CD4-positive, alpha-beta T cell treated with Interleukin-15 for 1 hour (primary cell): ENCODE results near the gene VAMP3.
"Not testable (repeated sequence)": the region's sequence is repeated elsewhere in the genome, so short reads cannot be mapped to it uniquely, and the experiment has no call there.

ENCODE experiments used
- DNase-seq: peaks from one replicate; pipeline ENCODE4 v3.0.0-alpha.2; 2020

Gene VAMP3

DNA sequence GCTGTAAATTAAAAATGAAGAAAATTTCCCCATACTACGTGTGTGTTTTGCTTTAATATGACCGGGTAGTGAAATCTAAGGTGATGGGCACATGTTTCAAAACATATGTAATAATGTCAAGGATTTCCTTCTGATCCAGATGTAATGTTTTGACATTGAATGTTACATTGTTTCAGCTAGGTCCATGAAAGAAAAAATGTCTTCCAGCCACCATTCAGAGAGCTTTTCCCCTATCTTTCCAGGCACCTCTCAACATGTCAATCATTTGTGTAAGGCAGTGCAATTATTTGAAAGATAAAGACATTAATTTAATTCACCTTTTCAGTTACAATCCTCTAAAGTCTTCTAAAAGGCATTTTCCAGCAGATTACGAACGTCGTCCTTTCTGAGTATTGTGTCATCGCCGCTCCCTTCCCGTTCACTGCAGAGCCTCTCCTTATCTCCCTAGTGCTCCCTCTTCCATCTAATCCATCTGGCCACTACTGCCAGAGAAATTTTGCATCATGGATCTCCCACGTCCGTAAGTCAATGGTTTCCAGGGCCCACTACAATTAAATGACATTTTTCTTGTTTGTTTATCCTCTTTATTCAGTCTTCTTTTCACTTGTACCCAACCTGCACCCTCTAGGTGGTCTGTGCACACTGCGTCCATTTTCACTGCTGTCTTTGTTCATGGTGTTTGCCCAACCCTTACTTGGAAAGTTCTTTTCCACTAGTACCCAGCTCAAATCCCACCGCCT, 1.3 kb upstream of the VAMP3 start:
- no peak for DNase-seq

DNA sequence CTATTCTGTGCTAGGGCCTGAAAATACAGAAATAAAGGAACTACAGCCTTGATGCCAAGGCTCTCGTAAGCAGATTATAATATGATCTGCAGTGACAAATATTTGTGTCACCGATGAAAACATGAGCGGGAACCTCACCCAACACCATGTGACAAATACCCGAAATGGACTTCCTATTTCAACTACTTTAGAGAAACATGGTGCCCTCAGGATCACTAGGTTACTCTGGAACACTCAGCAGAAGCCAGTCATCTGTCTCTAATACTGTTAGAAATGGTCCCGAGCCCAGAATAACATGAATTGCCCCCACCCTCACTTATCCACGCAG, 463 bp upstream of the VAMP3 start:
- peak; percentile 39 for DNase-seq

DNA sequence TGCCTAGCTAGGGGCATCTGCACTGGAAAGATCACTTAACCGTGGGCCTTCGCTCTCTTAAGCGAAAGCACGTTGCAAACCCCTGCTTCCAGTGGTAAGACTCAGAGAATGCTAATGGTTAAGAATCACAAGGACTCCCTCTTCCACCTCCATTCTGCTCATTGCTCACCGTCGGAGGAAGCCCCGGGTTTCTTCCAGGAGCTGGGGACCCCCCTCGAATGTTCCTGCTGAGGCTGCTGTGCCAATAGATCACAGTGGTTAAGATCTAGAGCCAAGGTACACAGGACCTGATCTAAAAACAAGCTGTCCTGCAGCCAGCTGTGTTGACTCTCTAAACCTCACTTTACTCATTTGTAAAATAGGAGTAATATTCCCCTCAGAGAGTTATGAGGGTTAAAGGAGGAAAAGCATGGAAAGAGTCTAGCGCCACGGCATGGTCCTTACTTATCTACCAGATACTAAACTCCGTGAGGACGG, 765 bp downstream of the VAMP3 start:
- DNase-seq: no peak

DNA sequence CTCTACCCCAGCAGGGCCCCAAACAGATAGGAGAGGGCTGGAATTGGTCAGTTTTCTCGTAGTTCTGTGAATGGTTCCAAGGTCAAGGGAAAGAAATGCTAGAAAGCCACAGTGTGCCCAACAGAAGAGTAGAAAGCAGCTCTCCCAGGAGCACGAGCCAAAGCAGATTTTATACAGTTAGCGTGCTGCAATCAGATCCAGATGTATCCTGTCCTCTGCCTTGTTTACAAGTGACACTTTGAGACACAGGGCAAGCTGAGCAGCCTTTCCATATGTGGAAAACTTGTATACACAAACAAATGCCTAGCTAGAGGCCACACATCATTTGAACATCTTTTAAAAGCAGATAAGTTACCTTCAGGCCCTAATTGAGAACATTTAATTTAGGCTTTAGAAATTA, 6.5 kb downstream of the VAMP3 start:
- DNase-seq: no peak

DNA sequence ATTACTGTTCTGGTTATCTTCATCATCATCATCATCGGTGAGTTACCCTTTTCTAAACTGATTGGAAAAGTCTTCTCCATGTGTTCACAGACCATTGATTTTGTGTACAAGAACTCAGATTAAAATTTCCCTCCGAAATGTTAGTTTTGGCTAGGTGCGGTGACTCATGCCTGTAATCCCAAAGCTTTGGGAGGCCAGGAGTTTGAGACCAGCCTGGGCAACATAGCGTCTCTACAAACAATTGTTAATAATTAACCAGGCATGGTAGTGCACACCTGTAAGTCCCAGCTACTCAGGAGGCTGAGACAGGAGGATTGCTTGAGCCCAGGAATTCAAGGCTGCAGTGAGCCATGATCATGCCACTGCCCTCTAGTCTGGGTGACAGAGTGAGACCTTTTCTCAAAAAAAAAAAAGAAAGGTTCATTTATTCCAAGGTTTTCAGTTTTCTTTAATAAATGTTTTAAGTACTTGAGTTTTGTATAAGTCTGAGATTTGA, 7.1 kb downstream of the VAMP3 start:
- no peak for DNase-seq

DNA sequence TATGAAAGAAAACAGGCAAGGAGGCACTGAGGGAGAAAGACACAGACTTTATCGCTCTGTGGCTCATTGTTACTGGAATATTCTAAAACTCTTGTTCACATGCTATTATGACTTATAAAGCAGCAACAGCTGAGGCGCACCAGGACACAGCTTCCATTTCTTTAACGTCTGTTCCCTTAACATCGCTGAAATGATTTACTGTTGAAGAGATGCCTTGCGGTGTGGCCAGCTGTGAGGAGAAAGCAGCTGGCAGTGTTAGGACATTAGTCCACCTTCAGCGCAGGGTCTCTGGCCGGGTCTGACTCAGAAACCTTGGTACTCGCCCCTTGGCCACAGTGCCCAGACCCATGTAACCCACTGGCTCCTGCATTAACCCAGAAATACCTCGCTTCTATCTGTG, 9.9 kb downstream of the VAMP3 start:
- no peak for DNase-seq

DNA sequence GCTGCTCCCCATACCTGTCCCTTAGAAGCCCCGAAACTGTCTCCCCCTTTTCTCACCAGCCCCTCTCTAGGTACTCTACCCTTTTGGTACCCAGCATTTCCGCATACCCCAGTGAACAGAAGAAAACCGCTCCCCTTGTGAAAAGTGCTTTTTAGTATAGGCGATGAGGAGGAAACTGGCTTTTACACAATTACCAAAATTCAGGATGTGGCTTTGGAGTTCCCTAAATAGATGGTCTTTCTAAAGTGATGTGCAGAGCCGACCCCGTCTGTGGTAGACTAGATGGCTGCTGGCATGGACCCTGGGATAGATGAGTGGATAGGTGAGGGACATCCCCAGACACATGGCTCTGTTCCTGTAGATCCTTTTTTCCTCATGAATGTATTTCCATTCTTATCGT, 10.4 kb downstream of the VAMP3 start:
- DNase-seq: no peak

DNA sequence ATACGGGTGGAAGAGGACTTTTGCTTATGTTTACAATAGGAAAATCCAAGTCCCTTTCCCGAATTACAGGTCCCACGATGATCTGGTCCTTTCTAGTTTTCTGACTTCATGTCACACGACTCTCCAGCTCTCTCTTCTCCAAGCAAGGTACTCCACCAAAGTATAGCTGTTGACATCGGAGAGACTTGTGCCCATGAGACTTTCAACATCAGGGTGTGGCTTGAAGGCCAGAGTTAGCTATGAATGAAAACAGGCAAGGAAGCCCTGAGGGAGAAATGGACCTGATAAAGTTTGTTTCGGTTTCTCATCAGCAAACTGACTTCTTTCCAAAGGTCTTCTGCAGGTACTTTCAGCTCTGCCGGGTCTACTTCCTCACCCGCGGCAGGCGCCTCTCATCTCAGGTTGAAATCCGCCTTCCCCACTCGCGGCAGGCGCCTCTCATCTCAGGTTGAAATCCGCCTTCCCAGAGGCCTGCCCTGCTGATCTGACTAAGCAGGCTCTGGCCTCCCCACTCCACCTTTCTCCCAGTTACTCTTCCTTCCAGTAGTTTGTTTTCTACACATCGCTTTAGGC, 10.9 kb downstream of the VAMP3 start:
- DNase-seq: peak; percentile 25

DNA sequence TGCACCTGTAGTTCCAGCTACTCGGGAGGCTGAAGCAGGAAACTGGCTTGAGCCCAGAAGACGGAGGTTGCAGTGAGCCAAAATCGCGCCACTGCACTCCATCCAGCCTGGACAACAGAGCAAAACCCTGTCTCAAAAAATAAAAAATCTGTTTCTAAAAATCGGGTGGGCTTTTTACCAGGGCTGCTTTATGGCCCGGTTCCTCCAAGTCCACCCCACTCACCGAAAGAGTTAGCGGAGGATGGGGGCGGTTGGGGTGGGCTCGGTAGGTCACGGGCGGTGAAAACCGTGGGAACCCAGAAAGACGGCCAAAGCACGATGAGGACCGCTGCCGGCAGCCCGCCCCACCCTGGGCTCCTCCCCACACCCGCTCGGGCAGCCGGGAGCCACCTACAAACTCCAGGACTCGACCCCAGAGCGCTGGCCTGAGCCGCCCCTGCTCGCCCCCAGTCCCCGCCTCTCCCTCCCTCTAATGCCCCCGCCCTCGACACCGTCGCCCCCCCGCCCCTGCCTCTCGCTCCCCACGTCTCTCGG, 12.1 kb downstream of the VAMP3 start:
- no peak for DNase-seq

DNA sequence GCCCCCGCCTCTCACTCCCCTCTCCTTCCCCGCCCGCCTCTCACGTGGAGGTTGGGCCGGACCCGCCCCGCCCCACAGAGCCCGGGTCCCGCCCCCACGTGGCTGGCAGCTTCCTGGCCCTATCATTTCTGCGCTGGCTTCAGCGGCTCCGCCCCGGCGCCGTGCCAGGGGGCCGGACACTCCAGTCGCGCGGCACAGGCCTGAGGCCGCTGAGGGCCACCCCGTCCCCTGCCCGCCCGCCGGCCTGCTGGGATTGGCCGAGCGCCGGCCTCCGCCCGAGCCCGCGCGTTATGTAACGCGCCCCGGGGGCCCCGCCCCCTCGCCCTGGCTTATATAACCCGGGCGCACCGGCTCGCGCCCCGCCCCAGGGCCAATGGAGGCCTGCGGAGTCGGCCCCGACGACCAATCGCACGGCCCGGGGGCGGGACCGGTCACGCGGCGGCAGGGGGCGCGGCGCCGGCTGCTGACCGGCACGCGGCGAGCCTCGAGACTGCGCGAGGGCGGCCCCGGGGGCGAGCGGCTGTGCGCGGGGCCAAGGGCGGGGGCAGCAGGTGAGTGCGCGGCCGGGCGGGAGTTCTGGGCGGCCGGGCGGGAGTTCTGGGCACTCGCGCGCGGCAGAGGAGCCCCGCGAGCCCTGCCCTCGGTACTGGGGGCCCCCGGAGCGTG, 12.9 kb downstream of the VAMP3 start, which contains the start of gene PER3:
PER3 (plus strand) TSS at position 466 of the 666 bp plus-strand sequence. CDS start 587 bp downstream, outside the sequence.
- peak; percentile 95 for DNase-seq

DNA sequence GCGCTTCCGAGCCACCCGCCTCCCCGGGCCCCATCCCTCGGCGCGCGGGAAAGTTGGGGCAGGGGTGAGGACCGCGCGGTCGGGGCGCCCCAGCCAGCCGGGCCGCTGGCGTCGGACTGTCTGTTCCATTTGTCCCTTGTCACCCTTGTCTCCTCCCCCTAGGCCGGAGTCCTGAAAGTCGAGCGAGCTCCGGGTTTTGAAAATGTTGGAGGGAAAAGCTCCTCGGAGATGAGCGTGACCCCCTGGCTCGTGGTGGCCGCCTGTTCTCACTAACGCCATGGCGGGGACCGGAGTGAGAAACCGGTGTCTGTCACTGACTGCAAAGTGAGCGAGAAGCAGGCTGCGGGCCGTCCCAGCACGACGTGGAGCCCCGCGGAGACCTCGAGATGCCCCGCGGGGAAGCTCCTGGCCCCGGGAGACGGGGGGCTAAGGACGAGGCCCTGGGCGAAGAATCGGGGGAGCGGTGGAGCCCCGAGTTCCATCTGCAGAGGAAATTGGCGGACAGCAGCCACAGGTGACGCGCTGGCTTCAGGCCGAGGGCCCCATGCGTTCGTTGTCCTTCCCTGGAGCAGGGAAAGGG, 13.5 kb downstream of the VAMP3 start:
- no peak for DNase-seq

DNA sequence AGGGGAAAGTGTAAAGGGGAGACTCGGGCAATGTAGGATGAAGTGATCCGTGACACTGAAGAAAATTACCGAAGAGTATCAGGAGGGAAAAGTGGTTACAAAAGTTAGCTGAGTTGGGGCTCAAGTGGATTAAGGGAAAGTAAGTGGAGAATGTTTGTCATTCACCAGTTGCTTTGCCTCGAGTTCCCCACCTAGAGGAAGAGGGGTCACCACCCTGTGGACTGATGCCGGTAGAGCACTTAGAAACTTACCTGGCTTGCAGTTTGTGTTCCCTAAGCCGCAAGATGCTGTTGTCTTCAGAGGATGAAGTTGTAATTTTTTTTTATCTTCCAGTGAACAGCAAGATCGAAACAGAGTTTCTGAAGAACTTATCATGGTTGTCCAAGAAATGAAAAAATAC, 14.0 kb downstream of the VAMP3 start:
- DNase-seq: no peak

DNA sequence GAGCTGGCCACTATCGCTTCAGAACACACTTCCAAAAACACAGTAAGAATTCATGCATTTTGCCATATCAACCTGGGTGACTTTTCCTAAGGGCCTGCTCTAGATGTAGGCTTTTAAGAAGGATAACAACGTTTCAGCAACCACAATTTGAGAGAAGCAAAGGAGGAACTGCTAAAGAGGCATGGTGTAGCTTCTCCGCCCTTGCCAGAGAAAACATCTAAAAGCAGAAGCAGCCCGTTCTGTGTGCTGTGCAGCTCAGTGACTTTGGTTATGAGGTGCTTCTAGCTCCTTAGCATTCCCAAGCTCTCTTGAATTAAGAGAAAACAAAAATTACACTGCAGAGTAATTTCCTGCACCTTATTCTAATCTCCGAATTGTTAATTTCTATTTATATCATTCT, 15.7 kb downstream of the VAMP3 start:
- no peak for DNase-seq

DNA sequence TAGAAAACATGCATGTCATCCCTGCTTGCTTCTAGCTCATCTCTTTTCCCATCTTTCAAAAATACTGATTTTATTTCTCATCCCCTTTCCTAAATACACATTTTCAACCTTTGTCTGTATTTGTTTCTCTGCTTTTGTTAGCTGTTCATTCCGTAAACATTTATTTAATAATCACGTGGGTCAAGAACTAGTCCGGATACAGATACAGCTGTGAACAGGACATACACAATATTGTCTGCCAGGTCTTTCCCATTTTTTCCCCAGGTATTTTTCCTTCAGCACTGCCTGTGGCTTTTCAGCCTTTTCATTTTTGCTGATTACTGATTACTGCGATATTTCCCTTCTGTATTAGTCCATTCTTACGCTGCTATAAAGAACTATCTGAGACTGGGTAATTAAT, 18.7 kb downstream of the VAMP3 start:
- no peak for DNase-seq

DNA sequence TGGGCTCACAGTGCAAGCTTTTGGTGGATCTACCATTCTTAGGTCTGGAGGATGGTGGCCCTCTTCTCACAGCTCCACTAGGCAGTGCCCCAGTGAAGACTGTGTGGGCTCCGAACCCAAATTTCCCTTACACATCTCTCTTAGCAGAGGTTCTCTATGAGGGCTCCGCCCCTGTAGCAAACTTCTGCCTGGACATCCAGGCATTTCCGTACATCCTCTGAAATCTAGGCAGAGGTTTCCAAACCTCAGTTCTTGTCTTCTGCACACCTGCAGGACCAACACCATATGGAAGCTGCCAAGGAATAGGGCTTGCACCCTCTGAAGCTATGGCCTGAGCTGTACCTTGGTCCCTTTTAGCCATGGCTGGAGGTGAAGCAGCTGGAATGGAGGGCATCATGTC, 19.9 kb downstream of the VAMP3 start:
- not testable (repeated sequence) for DNase-seq

DNA sequence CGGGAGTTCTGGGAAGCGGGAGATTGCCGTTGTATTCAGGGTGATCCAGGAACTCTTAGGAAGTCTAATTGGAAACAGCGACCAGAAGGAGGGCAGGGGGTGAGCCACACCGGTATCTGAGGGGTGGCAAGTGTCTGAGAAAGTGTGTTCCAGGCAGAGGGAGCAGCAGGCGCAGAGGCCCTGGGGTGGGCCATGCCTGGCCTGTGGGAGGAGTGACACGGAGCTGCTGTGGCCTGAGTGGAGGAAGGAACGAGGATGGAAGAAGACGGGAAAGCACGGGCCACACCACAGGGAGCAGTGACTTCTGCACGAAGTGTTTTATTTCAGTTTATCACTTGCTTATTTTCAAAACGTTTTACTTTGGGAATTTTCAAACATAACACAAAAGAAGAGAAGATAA, 24.3 kb downstream of the VAMP3 start:
- DNase-seq: no peak

DNA sequence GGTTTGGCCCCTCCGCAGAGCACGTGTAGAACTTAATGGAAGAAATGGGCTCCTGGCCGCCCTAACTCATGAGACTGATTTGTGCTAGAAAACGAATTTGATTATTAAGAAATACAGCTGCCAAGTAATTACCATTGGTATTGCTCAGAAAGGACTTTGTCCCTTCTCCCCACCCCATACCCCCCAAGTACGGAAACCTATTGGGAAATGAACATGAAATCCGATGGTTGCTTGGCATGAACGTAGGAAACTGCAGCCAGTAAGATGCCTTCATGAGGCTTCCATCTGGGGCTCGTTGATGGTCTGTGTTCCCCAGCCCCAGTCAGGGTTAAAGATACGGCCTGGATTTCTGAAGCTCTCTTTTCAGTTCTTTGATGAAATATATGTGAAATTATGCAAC, 34.4 kb downstream of the VAMP3 start:
- no peak for DNase-seq

DNA sequence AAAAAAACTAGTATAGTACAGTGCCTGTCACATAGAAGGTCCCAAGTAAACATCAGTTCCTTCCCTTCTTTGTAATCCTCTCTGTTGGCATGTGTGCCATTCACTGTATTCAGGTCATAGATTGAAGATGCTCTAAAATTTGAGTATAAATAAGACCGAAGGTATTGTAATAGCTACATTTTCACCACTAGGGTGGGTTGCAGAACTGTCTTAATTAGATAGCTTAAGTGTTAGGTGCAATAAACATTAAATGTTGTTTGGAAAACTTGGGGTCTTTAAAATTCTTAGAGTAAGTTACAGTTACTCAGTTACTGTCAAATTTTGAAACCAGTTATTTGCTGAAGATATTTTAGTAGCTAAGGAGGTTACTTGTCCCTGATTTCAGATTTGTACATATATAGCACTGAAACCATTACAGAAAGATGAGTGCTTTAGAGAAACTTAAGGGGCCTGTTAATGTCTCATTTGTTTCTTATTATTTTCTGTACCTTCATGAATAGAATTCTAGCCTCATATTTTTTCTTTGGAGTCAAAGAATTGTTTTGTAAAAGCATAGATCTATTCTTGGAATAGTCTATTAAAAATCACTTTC, 37.3 kb downstream of the VAMP3 start:
- DNase-seq: no peak

DNA sequence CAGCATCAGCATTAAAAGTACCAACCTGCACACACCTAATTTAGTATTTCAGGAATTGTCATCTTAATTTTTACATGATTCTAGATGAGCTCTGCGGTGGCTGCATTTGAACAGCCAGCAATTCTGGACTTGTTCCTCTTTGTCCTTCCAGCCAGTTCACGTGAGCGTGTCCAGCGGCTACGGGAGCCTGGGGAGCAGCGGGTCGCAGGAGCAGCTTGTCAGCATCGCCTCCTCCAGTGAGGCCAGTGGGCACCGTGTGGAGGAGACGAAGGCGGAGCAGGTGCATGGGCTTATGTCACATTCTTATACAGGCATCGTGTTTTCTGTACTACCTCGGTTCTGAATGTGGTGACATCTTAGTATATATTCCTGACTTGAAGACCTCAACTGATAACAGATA, 38.6 kb downstream of the VAMP3 start:
- no peak for DNase-seq

DNA sequence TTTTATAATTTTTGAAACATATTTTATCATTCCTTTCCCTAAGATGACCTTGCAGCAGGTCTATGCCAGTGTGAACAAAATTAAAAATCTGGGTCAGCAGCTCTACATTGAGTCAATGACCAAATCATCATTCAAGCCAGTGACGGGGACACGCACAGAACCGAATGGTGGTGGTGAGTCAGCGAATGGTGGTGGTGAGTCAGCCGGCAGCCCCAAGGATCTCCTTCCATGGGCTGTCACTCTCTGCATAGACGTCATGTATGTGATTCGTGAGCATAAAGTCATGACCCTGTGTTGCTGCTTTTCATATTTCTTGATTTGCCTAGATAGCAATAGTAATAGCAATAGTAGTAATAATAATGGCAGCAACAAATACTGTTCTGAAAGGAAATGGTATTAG, 39.3 kb downstream of the VAMP3 start:
- peak; percentile 30 for DNase-seq

DNA sequence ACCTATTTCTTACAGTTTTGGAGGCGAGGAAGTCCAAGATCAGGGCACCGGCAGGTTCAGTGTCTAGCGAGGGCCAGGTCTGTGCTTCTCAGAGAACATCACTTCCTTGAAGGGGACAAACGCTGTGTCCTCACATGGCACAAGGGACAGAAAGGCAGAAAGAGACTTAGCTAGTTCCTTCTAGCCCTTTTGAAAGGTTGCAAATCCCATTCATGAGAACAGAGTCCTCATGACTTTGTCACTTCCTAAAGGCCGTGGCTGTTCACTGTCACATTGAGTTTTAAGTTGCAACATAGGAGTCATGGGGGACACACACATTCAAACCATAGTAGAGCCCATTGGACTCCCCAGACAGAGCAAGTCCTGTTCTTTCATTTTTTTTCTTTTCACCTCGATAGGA, 40.4 kb downstream of the VAMP3 start:
- DNase-seq: no peak

DNA sequence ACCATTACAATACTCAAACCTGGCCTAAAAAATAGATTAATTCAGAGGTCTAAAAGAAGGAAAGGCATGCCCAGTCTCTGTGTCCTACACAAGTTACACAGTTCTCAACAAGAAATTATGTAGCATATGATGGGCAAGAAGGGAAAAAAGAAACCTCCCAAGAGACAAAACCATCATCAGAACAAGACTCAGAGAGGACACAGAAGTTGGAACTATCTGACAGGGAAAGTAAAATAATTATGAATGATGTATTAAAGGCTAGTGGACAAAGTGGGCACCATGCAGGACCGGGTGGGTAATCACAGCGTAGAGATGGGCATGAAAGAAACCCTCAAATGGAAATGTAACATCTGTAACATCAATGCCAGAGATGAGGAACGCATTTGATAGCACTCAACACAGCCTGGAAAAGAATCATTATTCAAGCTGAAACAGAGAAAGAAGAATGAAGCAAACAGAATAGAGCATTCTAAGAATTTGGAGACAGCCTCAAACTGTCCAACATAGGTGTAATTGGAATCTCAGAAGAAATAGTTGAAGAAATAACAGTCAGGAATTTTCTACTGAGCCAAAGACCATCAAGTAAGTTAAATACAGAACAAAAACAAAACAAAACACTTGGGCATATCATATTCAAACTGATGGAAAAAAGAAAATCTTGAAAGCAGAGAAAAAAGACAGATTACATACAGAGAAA, 42.7 kb downstream of the VAMP3 start:
- no peak for DNase-seq

DNA sequence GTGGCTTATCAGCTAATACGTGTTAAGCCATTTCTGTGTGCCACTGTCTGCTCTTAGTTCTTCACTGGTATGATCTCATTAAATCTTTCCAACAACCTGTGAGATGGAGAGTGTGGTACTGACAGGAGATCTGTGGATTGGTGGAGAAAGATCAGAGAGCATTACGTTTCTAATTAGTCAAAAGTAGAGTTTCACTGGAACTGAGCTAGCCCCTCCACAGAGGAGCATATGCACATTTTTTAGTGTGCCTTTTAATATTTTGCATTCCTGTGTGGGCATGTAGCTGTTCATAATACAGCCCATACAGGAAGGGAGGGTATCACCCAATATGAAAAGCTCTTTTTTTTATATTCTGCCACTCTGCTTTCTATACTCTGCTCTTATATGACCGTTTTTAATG, 50.2 kb downstream of the VAMP3 start:
- DNase-seq: no peak
